GM20431 (cell line): Measurements from ENCODE around the gene ASTN2.

ENCODE experiments used
- in situ Hi-C: fragments of 300-500 bp; cut with MseI, MboI; formaldehyde crosslinking; loops from one replicate; pipeline ENCODE4 v1.15.0; 2020; ENCODE audit warnings: low sequenced_read_pairs; ENCODE audit not compliant: unreplicated experiment

Gene ASTN2

DNA sequence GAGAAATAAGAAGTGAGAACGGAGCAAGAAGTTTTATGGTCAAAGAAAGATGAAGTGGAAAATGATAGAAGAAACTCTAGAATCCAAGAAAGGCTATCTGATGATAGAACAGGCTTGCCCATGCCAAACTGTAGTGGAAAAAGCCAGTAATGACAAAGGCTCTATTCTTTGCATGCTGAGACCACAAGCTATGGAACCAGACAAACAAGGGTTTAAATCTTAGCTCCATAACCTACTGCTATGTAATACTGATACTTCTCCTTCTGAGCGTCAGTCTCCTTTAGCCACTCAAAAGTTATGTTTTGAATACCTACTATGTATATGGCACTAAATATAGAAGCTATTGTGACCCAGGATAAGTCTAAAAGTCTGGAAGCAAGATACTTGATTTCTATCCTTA is 778.9 kb downstream of the ASTN2 start:
- in situ Hi-C loops: no loop called here

DNA sequence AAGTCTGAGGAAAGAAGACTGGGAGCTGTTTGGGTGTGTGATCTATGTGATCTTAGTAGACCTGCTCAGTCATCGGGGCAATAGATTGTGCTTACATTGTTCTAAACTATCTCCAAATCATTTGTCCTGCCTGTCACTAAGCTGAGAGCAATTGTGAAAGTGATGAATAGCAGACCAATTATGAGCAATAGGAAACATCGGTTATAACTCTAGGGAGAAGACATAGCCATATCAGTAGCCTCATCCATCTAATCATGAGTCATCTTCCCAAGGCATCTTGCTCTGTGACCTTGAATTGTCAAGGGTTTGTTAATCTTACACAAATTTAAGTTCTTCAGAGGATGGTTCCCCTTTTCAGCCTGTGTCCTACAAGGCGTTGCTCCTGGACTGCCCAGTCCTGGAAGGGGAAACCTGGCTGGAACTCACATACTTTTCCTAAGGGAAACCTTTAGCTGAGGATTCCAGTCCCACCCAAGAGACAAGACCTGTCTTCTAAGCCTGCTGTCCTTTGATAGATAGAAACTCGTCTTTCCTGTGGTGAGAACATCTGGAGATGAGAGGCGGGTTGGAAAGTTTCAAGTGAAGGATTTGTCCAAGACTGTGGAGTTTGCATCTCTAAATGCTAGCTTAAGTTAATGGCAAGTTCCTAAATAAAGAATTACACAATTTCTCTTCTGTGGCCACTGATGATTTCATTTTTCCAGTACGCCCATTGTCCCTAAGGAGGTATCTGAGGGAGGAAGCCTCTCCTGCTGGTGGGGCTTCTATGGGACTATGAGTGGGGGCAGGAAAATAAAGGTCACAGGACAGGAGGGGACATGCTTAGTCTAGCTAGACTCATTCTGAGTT is 781.6 kb downstream of the ASTN2 start:
- in situ Hi-C loops: no loop called here

DNA sequence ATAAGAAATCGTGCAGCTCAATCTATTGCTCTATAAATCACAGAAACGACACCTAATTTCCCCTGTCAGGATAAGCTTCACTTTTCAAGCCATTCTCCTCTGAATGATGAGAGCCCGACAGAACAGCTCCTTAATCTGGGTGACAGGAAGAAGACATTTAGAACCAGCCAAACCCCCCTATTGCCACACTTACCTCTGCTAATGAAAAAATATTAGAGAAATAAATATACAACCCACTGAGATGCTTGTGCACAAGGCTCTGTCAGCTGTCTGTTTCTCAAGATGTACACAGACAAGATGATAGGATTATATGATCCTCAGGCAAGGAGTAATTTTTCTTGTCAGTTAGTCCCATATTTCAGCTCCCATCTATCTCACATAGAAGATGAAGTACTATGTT is 785.2 kb downstream of the ASTN2 start:
- in situ Hi-C loops: no loop called here

DNA sequence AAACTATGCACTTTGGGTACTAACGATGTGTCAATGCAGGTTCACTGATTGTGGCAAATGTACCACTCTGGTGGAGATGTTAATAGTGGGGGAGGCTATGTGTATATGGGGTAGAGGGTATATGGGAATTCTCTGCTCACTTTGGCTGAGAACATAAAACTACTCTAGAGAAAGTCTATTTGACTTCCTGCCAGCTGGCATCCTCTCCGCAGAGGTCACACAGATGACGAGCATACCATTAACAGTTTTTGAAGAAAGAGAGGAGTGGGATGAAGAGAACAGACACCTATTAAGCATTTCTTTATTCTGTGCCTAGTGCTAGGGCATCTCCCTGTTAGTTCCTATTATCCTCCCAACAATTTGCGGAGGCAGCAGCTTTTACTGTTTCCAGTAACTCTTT is 786.1 kb downstream of the ASTN2 start:
- in situ Hi-C loops: no loop called here

DNA sequence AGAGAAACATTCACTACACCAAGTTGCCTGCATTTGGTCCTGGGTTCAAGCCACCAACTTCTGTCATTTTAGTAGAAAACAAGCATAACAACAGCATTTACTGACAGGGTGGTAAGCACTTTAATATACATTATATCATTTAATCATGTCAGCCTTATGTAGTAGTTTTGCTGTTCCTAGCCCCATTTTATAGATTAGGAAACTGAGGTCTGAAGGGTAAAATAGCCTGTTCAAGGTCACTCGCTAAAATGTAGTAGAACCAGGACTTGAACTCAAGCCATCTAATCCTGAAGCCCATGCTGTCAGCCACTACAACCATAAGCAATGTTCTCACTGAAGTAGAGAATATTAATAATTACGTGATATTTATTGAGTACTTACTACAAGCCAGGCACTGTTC is 787.4 kb downstream of the ASTN2 start:
- in situ Hi-C loops: no loop called here

DNA sequence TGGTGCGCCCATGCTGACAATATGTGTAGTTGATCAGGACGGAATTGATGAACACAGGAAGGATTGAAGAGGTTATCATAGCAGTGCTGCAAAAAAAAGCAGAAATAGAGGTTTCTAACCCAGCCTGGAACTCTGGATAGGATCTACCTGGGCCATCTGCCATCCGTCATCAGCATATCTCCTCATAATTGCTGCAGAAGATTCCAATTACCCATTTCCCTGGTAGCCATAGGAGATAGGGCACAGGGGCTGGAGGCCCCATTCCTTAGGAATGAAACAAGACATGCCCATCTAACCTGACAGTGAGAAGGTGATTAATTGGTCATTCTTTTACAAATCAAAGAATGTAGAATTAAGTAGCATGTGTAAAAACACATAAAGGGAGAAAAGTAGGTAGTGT is 788.1 kb downstream of the ASTN2 start:
- in situ Hi-C loops: no loop called here

DNA sequence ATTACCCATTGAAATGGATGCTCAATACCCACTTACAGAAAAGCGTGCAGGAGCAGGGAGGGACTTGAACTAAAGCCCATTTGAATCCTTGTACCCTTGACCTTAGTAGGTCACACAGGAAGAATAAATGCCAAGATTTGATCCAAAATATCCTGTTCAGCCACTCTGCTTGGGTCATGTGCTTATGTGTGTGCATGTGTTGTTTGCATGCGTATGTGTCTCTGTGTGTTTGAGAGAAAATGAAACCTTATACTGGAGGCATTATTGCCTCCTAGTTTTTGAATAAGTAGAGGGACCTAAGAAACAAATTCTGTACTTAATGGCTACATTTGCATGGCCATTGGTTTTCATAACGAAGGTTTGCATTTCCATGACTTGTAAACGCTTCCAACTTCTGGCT is 791.1 kb downstream of the ASTN2 start:
- in situ Hi-C loops: no loop called here

DNA sequence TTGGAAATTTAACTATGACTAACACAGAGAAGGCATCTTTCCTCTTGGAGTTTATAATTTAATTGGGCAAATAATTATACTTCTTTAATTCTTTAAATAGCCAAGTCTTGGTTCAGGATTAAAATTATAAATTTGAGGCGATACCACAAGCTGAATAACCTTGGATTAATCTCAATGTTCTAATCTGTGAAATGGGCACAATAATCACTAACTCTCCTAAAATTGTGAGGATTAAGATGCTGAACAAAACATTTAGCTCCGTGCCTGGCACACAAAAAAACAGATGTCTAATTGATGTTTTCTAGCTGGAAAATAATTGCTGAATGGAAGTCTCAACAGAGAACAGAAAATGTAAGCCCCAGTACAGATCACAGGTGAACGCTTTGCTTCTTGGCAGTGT is 797.5 kb downstream of the ASTN2 start:
- in situ Hi-C loops: no loop called here

DNA sequence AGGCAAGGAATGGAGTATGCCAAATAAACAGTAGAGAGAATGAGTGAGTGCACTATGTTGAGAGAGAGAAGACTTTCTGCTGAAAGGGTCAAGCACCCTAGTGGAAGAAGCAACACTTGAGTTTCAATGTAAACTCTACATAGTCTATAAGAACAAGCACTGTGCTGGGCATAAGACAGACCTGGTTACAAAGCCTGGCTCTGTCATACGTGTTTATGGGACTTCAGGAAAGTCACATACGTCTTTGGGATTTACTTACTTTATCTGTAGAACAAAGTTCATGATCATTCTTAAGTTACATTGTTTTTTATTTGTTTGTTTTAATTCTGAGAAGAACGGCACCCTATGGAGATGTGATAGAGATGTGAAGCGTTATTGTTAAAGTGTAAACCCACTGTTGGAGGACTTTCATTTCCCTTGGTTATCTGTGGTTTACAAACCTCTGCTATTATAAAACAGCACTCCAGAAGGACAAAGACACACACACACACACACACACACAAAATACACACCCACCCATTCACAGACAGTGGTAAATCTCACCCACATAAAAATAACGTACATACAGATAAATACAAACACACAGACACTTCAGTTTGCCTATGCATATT is 798.4 kb downstream of the ASTN2 start:
- in situ Hi-C loops: no loop called here

DNA sequence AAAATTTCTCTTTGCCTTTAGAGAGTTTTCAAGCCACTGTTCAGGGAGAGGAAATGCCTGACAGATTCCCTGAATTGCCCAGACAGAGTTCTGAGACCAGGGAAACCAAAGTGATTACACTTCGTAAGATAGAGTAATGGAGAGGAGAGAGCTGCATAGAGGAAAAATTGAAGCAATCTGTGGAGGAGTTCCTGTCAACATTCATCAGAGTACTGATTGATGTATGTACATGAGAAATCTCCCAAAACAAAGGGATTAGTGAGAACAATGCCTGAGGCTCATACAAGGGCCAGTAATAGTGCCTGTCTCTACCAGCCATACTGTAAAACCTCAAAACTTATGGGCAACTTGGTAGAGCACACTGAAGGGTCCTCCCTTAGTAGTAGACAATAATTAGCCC is 806.8 kb downstream of the ASTN2 start:
- in situ Hi-C loops: no loop called here

DNA sequence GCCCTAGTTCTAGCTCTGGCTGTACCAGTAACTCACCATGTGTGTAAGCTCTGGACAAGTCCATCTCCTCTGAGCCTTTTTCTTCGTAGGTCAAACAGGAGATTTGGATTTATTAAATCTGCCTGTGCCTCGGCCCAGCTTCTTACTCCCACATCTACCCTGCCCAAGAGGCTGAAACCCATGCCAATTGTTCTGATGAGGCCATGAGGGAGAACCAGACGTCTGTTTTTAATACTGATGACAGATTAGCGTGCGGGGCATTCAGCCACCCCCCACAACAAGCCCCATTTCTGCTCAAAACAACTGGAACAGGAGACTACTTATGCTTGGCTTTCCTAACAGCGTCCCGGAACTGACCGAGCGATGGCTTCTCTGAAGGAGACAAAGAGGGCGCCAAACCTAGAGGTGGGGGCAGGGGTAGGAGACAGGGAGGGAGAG is 808.9 kb downstream of the ASTN2 start:
- in situ Hi-C loops: no loop called here

DNA sequence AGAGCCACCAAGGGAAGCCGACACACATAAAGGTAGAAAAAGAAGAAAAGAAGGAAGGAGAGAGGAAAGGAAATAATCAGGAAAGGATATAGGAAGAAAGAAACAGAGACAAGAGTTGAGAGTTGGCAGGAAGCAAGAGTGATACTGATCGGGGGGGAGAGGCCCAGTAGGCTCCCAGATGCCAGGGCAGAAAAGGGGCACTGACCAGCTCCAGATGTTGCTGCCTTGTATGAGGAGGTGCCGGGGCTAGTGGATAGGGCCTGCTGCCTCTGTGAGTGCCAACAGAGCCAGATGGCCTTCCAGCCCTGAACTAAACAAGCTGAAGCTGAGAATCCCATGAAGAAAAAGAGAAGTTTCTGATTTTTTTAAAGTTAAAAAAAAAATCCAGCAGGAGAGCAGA is 809.8 kb downstream of the ASTN2 start:
- in situ Hi-C loops: no loop called here

DNA sequence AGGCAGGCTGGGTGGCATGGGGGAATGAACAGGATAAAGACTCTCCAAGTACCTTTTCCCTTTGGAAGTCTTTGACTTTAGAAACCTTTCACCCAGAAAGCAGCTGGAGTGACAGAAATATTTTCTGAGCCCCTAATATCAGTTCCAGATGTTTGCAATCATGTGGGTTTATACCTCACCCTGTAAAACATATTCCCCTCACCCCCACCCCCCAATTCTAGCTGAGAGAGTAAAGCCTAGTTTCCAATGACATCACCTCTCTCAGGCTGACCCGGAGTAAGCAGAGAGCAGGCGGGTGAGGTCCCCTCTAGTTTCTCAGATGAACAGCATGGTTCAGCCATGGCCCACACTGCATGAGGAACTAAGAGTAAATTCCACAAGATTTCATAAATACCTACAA is 810.6 kb downstream of the ASTN2 start:
- in situ Hi-C loops: no loop called here

DNA sequence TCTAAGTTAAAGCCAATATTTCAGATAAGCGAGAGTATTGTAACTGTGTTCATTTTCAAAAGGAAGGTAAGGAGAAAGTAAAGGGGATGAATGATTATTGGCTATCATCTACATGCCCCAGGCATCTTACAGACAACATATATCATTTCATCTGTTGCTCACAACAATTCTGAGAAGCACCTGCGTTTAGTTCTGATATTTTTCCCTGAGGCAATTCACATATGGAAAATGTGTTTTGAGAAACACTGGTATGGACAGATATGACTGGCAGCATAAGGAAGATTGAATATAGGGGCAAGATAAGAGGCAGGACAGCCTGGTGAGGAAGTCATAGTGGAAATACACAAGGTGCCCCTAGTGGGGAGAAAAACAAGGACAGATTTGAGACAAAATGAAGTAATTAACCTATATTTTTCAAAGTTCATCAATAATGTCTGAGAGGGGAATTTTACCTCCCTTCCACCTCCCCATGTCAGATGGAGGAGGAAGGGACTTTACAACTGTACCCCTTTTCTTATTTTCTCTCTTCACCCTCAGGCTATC is 815.4 kb downstream of the ASTN2 start:
- in situ Hi-C loops: no loop called here

DNA sequence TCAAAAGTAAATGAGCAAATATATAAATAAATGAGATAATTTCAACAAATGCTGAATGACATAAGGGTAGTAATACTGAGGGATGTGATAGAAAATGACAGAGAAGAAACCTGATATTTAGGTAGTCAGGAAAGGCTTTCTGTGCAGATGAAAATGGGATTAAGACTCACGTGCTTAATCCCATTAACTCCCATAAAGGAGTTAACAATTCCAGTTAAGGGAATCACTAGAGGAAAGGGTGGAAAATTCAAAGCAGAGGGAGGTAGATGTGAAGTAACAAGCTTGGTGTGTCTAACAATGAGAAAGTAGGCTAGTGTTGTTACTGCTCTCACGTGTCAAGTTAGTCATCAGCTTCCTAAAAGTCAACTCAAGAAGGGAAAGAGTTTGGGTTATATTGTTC is 818.2 kb downstream of the ASTN2 start:
- in situ Hi-C loops: no loop called here

DNA sequence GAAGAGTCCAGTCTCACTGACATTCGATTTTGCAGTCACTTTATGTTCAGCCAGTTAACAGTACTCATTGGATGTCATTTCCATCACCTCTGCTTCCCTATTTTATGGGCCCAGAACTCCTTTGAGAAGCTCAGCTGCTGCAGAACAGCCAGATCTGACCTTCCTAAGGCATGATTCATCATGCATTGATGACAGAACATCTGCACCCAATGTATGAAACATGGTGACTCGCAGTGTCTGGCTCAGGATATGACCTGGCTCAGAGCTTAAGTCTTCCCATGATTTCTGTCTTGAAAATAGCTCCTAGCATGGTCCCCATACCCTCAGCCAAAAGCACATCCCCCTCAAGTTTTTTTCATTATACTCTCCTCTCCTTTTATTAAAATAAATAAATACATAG is 820.3 kb downstream of the ASTN2 start:
- in situ Hi-C loops: no loop called here

DNA sequence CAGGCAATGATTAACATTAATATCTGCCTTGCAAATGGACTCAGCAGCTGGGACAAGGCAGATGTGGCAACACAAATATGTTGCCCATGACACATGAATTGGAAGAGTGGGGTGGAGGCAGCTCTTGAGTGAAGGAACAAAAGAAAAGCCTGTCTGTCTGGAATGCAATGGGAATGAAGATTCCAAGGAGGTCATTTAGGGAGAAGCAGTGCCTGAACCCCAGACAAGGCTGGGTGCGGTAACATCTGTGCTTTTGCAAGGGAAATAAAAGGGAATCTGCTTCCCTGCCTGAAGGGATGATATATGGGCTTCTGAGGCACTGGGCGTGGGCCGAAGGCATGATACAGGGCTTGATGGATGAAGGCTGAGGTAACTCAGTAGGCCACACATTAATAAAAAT is 821.9 kb downstream of the ASTN2 start:
- in situ Hi-C loops: no loop called here

DNA sequence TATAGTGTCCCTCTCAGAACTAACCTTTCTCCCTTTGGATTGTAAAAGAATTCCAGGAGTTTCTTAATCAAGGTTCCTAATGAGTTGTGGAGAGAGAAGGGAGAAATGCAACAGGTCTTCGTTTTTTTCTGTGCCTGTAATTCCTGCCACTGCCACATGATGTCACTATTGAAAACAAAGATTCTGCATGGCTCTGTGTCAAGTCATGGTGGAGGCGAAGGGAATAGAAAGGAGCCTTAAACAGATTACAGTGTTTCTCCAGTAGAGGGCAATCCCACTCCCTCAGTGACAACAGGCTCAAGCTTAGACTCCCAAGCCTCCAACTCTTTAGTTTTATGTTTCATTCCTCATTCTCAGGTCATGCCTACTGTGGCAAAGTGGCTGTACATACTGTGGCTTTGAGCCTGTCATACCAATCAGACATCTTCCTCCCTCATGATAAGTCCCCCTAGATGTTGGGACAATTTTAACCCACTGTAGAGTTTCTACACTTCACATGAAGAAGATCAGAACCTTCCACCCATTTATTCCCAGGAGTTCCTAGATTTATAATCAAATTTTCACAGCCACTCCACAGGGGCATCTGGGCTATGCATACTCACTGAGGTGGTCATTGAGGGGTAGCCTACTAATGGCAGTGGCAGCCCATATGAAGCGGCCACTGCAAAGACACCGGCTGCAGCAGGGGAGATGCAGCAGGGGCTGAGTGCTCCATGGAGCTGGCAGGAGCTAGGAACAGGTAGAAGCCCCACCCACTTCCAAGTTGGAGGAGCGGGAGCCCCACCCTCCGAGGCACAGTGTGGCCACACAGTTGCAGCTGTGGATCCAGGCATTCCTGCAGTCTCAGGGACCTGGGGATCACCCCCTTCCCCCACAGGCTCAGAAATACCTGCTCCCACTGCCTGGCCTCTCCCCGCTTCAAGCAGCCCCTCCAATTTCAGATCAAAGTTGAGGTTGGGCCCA is 825.2 kb downstream of the ASTN2 start:
- in situ Hi-C loops: no loop called here

DNA sequence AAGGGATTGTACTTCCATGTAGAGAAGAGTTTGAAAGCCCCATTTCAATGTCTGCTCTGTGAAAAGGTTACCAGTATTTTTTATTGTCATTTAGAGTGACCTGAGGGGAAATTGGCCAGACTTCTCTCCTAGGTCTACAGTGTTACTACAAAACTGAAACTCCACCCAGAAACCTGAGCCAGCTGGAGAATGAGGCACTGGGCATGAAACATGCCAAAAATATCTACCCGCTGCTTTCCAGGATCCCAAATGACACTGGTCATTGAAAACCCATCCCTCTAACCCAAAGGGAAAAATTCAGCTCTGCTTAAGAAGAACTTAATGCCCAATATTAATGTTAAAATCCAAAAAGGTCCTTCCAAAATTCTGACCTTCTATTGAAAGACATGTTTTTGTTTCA is 826.9 kb downstream of the ASTN2 start:
- in situ Hi-C loops: no loop called here

DNA sequence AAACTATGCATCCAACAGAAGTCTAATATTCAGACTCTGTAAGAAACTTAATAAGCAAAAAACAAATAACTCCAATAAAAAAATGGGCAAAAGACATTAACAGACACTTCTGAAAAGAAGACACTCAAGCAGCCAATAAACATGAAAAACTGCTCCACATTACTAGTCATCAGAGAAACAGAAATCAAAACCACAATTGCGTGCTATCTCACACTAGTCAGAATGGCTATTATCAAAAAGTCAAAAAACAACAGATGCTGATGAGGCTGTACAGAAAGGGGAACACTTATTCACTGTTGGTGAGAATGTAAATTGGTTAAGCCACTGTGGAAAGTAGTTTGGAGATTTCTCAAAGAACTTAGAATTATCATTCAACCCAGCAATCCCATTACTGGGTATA is 829.0 kb downstream of the ASTN2 start:
- in situ Hi-C loops: no loop called here

DNA sequence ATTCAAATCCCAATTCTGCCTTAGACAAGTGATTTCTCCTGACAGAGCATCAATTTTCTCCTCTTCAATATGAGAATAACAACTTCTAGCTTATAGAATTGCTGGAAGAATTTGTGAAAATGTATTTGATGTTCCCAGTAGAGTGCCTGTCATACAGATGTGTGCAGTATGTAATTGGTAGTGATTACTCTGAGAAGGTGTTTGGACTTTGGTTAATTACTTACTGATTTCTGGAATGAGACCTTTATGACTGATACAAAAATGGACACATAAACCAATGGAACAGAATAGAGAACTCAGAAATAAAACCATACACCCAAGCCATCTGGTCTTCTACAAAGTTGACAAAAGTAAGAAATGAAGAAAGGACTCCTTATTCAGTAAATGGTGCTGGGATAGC is 829.7 kb downstream of the ASTN2 start:
- in situ Hi-C loops: no loop called here
